ENCODE results near the gene TMEM132E.

The TMEM132E gene

DNA sequence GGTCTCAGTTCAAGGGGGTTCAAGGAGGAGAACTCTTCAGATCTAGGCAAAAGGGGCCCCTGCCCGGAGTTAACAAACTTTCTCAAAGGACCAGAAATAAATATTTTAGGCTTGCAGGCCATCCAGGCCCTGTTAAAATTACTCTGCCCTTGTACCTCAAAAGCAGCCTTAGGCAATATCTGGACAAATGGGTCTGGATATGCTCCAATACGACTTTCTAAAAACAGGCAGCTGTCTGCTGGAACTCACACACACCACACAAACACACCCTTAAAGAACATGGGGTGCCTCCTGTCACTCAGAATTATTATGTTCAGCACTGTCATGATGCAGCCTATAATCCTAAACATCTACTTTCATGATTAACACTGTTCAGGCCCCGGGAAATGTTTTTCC, 75.5 kb downstream of the TMEM132E start (continued):
- TF ChIP-seq, protein P1, sequence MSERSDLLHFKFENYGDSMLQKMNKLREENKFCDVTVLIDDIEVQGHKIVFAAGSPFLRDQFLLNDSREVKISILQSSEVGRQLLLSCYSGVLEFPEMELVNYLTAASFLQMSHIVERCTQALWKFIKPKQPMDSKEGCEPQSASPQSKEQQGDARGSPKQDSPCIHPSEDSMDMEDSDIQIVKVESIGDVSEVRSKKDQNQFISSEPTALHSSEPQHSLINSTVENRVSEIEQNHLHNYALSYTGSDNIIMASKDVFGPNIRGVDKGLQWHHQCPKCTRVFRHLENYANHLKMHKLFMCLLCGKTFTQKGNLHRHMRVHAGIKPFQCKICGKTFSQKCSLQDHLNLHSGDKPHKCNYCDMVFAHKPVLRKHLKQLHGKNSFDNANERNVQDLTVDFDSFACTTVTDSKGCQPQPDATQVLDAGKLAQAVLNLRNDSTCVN (tag by site-specific recombination; optimal IDR thresholded peaks at IDR 0.05) = no peak
- TF ChIP-seq GLIS2 (tag by site-specific recombination; IDR thresholded peaks at IDR 0.05) (no peak), MZF1 (tag by site-specific recombination; IDR thresholded peaks at IDR 0.05; ENCODE audit: borderline replicate concordance) (no peak)

DNA sequence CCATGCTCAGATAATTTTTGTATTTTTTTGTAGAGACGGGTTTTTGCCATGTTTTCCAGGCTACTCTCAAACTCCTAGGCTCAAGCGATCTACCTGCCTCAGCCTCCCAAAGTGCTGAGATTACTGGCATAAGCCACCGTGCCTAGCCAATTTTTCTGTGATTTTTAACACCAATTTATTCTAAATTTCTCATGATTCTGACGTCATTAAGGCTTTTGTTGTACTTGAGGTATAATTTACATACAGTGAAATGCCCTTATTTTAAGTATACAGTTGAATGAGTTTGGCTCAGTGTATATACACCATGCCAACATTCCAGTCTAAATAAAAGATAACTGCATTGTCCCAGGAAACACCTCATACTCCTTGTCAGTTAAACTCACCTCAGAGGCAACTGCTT, 77.4 kb downstream of the TMEM132E start:
- TF ChIP-seq PRDM4 (tag by site-specific recombination; IDR thresholded peaks at IDR 0.05) (no peak), ZFHX2 (tag by site-specific recombination; conservative IDR thresholded peaks at IDR 0.05) (no peak), ZNF645 (tag by site-specific recombination; IDR thresholded peaks at IDR 0.05) (no peak), ZNF596 (tag by site-specific recombination; IDR thresholded peaks at IDR 0.05) (no peak), ZNF391 (tag by site-specific recombination; IDR thresholded peaks at IDR 0.05; ENCODE audit: borderline replicate concordance, low read depth) (no peak), ZNF791 (tag by site-specific recombination; IDR thresholded peaks at IDR 0.05) (no peak), ZNF146 (tag by site-specific recombination; IDR thresholded peaks at IDR 0.05) (no peak), GFI1B (tag by site-specific recombination; IDR thresholded peaks at IDR 0.05) (no peak), RBAK (tag by site-specific recombination; IDR thresholded peaks at IDR 0.05) (no peak), ZNF837 (tag by site-specific recombination; IDR thresholded peaks at IDR 0.05) (no peak)
- TF ChIP-seq, protein P2, sequence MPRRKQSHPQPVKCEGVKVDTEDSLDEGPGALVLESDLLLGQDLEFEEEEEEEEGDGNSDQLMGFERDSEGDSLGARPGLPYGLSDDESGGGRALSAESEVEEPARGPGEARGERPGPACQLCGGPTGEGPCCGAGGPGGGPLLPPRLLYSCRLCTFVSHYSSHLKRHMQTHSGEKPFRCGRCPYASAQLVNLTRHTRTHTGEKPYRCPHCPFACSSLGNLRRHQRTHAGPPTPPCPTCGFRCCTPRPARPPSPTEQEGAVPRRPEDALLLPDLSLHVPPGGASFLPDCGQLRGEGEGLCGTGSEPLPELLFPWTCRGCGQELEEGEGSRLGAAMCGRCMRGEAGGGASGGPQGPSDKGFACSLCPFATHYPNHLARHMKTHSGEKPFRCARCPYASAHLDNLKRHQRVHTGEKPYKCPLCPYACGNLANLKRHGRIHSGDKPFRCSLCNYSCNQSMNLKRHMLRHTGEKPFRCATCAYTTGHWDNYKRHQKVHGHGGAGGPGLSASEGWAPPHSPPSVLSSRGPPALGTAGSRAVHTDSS (tag by site-specific recombination; IDR thresholded peaks at IDR 0.05) = no peak
- TF ChIP-seq, protein P3, sequence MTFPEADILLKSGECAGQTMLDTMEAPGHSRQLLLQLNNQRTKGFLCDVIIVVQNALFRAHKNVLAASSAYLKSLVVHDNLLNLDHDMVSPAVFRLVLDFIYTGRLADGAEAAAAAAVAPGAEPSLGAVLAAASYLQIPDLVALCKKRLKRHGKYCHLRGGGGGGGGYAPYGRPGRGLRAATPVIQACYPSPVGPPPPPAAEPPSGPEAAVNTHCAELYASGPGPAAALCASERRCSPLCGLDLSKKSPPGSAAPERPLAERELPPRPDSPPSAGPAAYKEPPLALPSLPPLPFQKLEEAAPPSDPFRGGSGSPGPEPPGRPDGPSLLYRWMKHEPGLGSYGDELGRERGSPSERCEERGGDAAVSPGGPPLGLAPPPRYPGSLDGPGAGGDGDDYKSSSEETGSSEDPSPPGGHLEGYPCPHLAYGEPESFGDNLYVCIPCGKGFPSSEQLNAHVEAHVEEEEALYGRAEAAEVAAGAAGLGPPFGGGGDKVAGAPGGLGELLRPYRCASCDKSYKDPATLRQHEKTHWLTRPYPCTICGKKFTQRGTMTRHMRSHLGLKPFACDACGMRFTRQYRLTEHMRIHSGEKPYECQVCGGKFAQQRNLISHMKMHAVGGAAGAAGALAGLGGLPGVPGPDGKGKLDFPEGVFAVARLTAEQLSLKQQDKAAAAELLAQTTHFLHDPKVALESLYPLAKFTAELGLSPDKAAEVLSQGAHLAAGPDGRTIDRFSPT (tag by site-specific recombination; IDR thresholded peaks at IDR 0.05) = no peak
- TF ChIP-seq, protein P4, sequence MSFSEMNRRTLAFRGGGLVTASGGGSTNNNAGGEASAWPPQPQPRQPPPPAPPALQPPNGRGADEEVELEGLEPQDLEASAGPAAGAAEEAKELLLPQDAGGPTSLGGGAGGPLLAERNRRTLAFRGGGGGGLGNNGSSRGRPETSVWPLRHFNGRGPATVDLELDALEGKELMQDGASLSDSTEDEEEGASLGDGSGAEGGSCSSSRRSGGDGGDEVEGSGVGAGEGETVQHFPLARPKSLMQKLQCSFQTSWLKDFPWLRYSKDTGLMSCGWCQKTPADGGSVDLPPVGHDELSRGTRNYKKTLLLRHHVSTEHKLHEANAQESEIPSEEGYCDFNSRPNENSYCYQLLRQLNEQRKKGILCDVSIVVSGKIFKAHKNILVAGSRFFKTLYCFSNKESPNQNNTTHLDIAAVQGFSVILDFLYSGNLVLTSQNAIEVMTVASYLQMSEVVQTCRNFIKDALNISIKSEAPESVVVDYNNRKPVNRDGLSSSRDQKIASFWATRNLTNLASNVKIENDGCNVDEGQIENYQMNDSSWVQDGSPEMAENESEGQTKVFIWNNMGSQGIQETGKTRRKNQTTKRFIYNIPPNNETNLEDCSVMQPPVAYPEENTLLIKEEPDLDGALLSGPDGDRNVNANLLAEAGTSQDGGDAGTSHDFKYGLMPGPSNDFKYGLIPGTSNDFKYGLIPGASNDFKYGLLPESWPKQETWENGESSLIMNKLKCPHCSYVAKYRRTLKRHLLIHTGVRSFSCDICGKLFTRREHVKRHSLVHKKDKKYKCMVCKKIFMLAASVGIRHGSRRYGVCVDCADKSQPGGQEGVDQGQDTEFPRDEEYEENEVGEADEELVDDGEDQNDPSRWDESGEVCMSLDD (tag by site-specific recombination; IDR thresholded peaks at IDR 0.05) = no peak
- H3K4me3 ChIP-seq (ENCODE audit: low read depth, low read length) = no peak overlapping the region
- H3K9me3 ChIP-seq (ENCODE audit: control insufficient read depth, insufficient read depth, low read depth, low read length) = no peaks in the 10 kb centered on the region
- H3K4me1 ChIP-seq (ENCODE audit: control insufficient read depth, insufficient read depth, low read length) = no peaks in the 10 kb centered on the region
- H3K36me3 ChIP-seq (ENCODE audit: control insufficient read depth in 2 of 2, insufficient read depth in 1 of 2, low read length in 2 of 2) = no peaks in the 10 kb centered on the region
- ChIA-PET POLR2A (no interaction called here), CTCF (interaction anchor here (0.6 to 1.4 kb wide), 3 partner anchors 14 to 500 kb away, joined by 3 to 4 read pairs (median 3); no protein-coding TSS in a partner anchor)
- H3K27ac ChIP-seq (ENCODE audit: extremely low read depth, low read depth, low read length) = no peak overlapping the region

Data from HEK293 (cell line).